Activated naive CD4-positive, alpha-beta T cell treated with anti-CD3 and anti-CD28 coated beads, Interleukin-2, amount 50 U/mL, for 24 hours (primary cell): ENCODE results near the gene HSPB8.

Experiments
- H3K27ac Mint-ChIP-seq: one replicate; pipeline ENCODE4 v1.8.0; 2021; ENCODE audit warnings: mild to moderate bottlenecking, mixed read lengths
- H3K27me3 Mint-ChIP-seq: one replicate; pipeline ENCODE4 v1.8.0; 2021; ENCODE audit warnings: mixed read lengths
- H3K36me3 Mint-ChIP-seq: one replicate; pipeline ENCODE4 v1.8.0; 2021; ENCODE audit warnings: mixed read lengths
- H3K4me1 Mint-ChIP-seq: one replicate; pipeline ENCODE4 v1.8.0; 2021; ENCODE audit warnings: mixed read lengths
- H3K4me3 Mint-ChIP-seq: one replicate; pipeline ENCODE4 v1.8.0; 2021; ENCODE audit warnings: mild to moderate bottlenecking, mixed read lengths
- H3K9me3 Mint-ChIP-seq: one replicate; pipeline ENCODE4 v1.8.0; 2021; ENCODE audit warnings: mixed read lengths

Gene HSPB8, protein sequence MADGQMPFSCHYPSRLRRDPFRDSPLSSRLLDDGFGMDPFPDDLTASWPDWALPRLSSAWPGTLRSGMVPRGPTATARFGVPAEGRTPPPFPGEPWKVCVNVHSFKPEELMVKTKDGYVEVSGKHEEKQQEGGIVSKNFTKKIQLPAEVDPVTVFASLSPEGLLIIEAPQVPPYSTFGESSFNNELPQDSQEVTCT

DNA sequence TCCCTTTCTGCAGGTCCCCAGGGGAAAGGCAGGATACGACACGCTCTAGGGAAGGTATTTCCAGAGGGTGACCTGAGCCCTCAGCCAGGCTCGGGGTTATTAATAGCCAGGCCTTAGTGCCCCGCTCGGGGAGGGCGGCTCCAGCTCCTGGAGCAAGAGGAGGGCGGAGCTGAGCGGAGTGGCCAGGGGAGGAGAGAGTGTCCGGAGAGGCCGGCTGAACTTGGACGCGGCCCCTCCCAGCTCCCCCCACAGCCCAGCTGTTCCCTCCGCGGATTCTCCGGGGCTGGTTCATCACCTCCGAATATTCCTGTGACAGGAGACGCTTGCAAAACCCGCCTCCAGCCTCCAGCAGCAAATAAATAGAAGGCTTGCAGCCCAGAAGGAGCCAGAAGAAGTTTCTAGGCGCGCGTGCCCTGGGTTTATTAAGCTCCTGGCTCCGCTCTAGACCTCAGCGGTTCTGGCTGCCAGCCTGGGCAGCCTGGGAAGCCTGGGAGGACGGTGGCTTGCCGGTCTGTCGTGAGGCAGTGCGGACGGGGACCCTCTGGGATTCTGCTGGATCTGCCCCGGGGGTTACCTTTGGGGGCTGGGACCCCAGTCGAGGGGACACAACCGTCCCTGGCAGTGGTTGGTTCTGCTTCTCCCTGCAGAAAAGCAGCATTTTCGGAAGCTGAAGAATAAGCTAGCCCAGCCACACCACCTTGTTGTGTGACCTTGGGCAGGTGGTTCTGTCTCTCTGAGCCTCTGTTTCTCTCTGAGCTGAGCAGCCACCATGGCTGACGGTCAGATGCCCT is at the start of gene HSPB8:
TSS of gene HSPB8 (plus strand) at position 388 of the 791 bp plus-strand sequence. CDS start at position 770, 382 bp downstream.
- H3K4me3 Mint-ChIP-seq, result no peak within 1 kb of the TSS
- H3K4me1 Mint-ChIP-seq, result no peaks in the 10 kb centered on the region
- peaks cover 14% of the 10 kb centered on the region for H3K27me3 Mint-ChIP-seq
- H3K9me3 Mint-ChIP-seq, result no peaks in the 10 kb centered on the region
- no peak within 1 kb of the TSS for H3K27ac Mint-ChIP-seq
- no peaks in the 10 kb centered on the region for H3K36me3 Mint-ChIP-seq

DNA sequence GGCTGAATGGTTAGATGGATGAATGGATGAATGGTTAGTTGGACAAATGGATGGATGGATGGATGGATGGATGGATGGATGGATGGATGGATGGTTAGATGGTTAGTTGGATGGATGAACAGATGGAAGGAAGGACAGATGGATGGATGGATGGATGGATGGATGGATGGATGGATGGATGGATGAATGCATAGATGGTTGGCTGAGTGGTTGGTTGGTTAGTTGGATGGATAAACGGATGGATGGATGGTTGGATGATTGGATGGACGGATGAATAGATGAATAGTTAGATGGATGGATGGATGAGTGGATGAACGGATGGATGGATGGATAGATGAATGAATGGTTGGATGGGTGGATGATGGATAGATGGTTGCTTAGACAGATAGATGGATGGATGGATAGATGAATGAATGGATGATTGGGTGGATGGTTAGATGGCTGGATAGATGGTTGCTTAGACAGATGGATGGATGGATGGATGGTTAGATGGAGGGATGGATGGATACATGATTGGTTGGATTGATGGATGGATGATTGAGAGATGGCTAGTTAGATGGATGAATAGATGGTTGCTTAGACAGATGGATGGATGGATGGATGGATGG is 48.8 kb upstream of the HSPB8 start:
- Mint-ChIP-seq H3K27ac (no peak overlapping the region), H3K36me3 (no peaks in the 10 kb centered on the region), H3K9me3 (peaks cover 7% of the 10 kb centered on the region), H3K4me1 (no peaks in the 10 kb centered on the region), H3K4me3 (no peak overlapping the region), H3K27me3 (peaks cover 1% of the 10 kb centered on the region)

DNA sequence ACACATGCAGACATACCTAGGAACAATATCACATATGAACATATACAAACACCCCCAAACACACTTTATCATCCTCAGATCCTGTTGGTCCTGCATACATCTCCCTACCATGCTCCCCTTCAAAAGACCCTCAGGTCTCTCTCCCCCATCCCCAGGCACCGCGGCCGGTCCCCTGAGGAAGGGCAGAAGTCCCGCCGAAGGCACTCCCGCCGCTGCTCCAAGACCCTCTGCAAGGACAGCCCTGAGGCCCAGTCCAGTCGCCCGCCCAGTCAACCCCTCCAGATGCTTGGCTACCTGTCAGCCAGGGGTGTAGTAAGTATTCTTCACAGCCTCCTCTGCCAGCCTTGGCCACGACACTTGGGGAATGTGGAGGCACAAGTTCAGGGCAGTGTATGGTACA is 48.2 kb upstream of the HSPB8 start:
- Mint-ChIP-seq H3K27ac (no peak overlapping the region), H3K4me1 (no peaks in the 10 kb centered on the region), H3K4me3 (no peak overlapping the region), H3K36me3 (no peaks in the 10 kb centered on the region), H3K9me3 (peaks cover 7% of the 10 kb centered on the region), H3K27me3 (peaks cover 1% of the 10 kb centered on the region)

DNA sequence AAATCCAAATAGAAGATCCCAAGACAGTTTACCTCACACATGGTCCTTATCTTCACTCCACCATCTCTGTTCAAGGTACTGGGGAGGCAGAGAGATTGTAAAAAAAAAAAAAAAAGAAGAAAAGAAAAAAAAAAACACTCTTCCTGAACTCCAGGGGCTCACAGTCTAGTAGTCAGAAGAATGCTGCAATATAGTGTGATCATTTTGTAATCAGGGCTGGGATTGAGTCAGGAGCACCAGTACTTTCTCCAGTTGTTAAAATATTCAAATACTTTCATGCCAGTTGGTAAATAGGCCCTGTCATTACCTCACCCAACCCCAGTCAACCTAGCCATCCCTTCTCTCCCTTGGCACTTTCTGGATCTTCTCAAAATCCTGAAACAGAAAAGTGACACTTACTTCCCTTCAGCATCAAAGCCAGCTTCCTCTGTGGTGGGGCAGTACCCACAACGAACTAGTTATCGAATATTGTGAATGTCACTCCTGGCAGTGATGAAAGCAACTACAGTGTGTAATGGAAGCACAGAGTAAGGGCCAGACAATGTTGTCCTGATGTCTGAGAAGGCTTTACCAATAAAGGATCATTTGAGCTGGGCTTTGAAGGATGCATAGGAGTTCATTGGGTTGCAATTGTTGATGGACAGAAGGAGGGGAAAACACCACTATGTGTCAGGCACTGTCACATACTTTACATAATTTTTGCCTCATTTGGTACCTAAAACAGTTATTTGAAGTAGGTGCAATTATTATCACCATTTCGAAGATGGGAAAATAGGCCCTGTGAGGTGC is 44.3 kb upstream of the HSPB8 start:
- Mint-ChIP-seq H3K4me3 (no peak overlapping the region), H3K27me3 (peaks cover 3% of the 10 kb centered on the region), H3K4me1 (no peaks in the 10 kb centered on the region), H3K36me3 (no peaks in the 10 kb centered on the region), H3K27ac (no peak overlapping the region), H3K9me3 (peaks cover 12% of the 10 kb centered on the region)

DNA sequence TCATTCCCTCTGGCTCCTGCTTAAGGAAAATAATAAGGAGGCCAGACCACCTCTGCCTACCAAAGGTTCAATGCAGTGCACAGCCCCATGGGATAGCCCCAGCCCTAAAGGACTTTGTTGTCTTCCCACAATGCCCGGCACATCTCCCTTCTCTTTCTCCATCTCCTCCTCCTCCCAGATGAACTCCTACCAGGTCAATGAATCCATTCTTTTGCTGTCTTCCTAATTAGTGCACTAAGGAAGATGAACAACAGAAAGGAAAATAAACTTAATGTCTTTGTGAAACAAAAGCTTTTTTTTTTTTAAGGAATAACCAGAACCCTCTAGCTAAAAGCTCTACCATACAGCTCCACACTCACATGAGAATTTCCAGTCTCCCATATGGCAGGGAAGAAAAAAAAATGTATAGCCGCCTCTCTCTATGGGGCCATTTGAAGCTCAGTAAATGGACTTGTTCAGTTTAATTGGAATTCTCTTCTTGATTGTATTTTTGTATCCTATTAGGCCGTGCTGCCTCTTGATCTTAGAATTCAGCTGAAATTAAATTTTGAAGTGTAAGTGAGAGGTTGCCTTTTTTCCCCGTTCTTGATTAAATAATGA is 41.8 kb upstream of the HSPB8 start:
- H3K4me1 Mint-ChIP-seq, result no peaks in the 10 kb centered on the region
- H3K27ac Mint-ChIP-seq, result no peak overlapping the region
- H3K4me3 Mint-ChIP-seq, result no peak overlapping the region
- H3K9me3 Mint-ChIP-seq, result peaks cover 7% of the 10 kb centered on the region
- H3K36me3 Mint-ChIP-seq, result no peaks in the 10 kb centered on the region
- peaks cover 2% of the 10 kb centered on the region for H3K27me3 Mint-ChIP-seq

DNA sequence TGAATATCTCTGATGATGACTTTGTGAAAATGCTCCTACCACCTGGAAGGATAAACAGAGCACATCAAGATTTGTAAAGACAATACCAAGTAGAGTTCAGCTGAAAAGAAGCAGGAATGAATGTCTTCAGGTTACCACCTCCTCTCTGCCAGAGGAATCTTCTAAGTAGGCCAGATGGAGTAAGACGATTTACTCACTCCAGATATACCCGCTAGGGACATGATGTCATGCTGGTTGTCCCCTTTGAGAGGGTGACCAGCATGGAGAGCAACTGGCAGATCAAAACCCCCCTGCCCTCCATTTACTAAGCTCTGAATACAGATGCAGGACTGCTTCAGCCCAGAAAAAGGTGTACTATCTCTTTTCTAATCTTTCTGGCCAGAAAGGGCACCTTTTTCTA is 39.3 kb upstream of the HSPB8 start:
- Mint-ChIP-seq H3K9me3 (peaks cover 7% of the 10 kb centered on the region), H3K4me1 (no peaks in the 10 kb centered on the region), H3K36me3 (no peaks in the 10 kb centered on the region), H3K27ac (no peak overlapping the region), H3K4me3 (no peak overlapping the region), H3K27me3 (peaks cover 5% of the 10 kb centered on the region)

DNA sequence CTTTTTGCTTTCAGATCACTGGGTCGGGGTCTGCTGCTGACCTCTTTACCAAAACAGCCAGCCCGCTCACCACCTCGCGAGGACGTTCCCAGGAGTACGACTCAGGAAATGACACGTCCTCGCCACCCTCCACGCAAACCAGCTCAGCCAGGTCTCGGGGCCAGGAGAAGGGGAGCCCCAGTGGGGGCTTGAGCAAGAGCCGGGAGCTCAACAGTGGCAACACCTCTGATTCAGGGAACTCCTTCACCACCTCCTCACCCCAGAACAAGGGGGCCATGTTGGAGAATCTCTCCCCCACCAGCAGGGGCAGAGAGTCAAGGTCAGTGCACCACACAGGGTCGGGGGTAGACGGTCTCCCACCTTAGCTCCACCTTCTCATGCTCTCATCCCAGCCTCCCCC is 33.4 kb upstream of the HSPB8 start:
- no peaks in the 10 kb centered on the region for H3K4me1 Mint-ChIP-seq
- peaks cover 9% of the 10 kb centered on the region for H3K27me3 Mint-ChIP-seq
- H3K4me3 Mint-ChIP-seq, result no peak overlapping the region
- no peaks in the 10 kb centered on the region for H3K36me3 Mint-ChIP-seq
- H3K9me3 Mint-ChIP-seq, result peaks cover 5% of the 10 kb centered on the region
- no peak overlapping the region for H3K27ac Mint-ChIP-seq

DNA sequence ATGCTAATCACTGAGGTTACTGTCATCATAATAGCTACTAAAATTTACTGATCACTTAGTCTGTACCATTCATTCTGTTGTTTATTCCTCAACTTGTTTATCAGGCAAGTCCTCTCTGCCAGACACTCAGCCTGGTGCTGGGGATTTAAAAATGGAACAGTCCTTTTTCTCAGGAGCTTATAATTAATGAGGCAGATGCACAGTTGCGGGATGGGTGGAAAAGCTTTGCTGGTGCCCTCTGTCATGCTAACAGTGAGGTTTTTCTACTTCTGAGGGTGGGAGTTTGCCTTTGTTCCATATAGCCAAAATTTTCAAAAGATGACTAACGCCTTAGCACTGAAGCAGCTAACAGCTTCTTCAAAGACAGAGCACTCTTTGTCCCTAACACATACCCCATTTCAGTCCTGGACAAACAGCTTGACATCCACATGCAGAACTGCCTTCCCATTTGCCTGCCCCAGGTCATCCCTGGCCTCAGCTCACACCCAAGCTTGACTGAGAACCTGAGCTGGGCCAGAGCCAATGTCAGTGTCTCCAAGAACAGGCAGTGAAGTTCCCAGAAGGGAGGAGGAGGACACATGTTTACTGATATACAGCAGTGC is 30.8 kb upstream of the HSPB8 start:
- Mint-ChIP-seq H3K27ac (no peak overlapping the region), H3K9me3 (peaks cover 5% of the 10 kb centered on the region), H3K27me3 (peaks cover 19% of the 10 kb centered on the region), H3K4me1 (no peaks in the 10 kb centered on the region), H3K4me3 (no peak overlapping the region), H3K36me3 (peaks cover 2% of the 10 kb centered on the region)

DNA sequence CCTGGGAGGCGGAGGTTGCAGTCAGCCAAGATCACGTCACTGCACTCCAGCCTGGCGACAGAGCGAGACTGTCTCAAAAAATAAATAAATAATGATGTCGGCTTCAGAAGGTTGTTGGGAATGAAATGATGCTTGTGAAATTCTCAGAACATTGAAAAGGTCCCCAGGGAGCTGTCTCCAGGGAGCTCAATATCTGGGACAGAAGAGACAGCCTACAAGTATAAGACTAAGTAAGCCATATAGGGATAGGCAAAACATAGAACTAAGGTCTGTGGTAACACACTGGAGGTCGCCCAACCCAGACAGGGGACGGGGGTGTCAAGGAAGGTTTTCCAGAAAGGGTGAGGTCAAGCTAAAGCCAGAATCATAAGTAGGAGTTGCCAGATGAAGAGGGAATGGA is 29.5 kb upstream of the HSPB8 start:
- H3K9me3 Mint-ChIP-seq, result peaks cover 5% of the 10 kb centered on the region
- peaks cover 20% of the 10 kb centered on the region for H3K27me3 Mint-ChIP-seq
- no peak overlapping the region for H3K27ac Mint-ChIP-seq
- H3K4me3 Mint-ChIP-seq, result no peak overlapping the region
- H3K4me1 Mint-ChIP-seq, result no peaks in the 10 kb centered on the region
- peaks cover 4% of the 10 kb centered on the region for H3K36me3 Mint-ChIP-seq

DNA sequence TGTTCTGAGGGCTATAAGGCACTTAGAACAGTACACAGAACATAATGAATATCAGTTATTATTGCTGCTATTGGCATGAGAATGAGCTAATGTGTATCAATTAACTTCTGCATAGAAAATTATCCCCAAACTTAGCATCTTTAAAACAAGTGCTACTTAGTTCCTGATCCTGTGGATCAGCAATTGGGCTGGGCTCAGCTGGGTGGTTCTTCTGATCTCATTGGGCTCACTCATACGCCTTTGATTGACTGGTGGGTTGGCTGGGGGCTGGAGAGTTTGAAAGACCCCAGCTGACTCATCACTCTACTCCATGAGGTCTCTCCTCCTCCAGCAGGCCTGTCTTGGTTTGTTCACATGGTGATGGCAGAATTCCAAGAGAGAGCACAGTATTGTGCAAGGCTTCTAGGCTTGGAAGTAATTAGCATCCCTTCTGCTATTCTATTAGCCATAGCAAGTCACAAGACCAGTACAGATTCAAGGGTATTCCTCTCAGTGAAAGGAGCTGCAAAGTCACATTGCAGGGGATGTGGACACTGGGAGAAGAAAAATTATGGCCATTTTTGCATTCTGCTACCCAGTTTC is 27.2 kb upstream of the HSPB8 start:
- peaks cover 12% of the 10 kb centered on the region for H3K27me3 Mint-ChIP-seq
- H3K4me1 Mint-ChIP-seq, result no peaks in the 10 kb centered on the region
- H3K27ac Mint-ChIP-seq, result no peak overlapping the region
- H3K36me3 Mint-ChIP-seq, result peaks cover 4% of the 10 kb centered on the region
- H3K4me3 Mint-ChIP-seq, result no peak overlapping the region
- peaks cover 3% of the 10 kb centered on the region for H3K9me3 Mint-ChIP-seq

DNA sequence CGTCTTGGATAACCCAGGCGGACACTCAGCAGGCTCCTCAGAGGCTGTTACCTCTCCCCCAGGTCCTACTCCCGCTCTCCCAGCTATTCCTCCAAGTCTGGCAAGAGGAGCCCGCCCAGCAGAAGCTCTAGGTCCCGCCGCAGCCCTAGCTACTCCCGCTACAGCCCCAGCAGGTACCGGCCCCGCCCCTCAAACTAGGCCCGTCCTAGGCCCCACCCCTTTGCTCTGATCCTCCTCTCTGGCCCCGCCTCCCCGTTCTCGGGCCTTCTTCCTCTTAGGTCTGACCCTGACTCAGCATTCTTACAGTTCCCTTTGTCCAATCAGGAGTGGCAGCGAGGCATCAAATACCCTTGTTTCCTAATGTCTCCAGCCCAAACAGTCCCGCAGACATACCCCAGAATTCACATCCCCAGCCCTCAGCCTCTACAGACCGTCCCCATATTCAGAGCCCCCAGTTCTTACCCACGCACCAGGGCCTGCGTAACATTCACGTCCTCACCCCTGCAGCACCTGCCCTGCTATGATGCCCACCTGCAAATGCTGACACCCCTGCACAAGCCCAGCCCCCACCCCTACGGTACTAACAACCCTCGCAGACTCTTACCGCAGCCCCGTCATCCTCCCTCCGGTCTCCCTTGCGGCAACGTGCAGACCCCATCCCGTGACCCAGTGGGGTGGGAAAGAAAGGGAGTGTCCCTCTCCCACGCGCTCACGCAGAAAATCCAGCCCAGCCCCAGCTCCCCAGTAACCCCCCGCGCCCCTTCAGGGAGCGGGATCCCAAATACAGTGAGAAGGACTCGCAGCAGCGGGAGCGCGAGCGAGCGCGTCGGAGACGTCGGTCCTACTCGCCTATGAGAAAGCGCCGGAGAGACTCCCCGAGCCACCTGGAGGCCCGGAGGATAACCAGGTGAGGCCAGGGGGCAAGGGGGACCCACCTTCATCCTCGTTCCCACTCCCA is 25.0 kb upstream of the HSPB8 start:
- H3K27ac Mint-ChIP-seq, result no peak overlapping the region

DNA sequence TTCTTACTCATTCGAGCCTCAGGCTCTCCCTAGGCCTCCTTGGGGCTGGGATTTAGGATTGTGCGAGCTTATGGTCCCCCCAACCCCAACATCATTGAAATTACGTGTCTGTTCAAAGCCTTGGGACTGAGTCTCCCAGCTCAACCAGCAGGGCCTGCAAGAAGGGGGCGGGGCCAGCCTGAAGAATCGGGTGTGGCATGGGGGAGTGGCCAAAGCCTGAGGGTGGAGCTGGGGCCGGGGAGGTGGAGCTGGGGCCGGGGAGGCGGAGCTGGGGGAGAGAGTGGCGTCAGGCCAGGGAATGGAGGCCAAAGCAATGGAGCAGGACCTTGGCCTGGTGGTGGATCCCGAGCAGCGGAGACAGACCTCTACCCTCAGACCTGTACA is 24.3 kb upstream of the HSPB8 start:
- Mint-ChIP-seq H3K9me3 (peaks cover 3% of the 10 kb centered on the region), H3K27ac (no peak overlapping the region), H3K4me1 (no peaks in the 10 kb centered on the region), H3K4me3 (no peak overlapping the region), H3K36me3 (peaks cover 4% of the 10 kb centered on the region), H3K27me3 (peaks cover 14% of the 10 kb centered on the region)

More for the DNA sequence above, 25.0 kb upstream of the HSPB8 start:
- Mint-ChIP-seq H3K36me3 (peaks cover 4% of the 10 kb centered on the region), H3K9me3 (peaks cover 3% of the 10 kb centered on the region), H3K27me3 (peaks cover 14% of the 10 kb centered on the region), H3K4me1 (no peaks in the 10 kb centered on the region), H3K4me3 (no peak overlapping the region)

DNA sequence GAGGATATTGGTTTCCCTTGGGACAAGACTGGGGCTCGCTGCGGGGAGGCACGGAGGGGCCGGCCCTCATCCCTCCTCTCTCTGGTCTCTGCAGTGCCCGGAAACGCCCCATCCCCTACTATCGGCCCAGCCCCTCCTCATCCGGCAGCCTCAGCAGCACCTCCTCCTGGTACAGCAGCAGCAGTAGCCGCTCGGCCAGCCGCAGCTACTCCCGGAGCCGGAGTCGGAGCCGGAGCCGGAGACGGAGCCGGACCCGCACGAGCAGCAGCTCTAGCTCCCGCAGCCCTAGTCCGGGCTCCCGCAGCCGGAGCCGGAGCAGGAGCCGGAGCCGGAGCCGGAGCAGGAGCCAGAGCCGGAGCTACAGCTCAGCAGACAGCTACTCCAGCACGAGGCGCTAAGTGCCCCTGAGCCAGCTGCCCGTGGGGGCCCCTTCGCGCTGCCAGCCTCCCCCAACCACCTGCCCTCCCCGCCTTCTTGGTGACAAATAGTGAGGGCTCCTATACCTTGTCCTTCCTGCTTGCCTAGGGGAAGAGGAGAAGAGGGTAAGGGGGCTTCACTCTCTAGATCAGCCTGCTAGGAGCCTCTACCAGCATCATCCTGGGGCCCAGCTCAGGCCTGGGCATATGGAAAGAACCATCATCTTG is 22.2 kb upstream of the HSPB8 start:
- H3K4me3 Mint-ChIP-seq, result no peak overlapping the region
- H3K27me3 Mint-ChIP-seq, result peaks cover 14% of the 10 kb centered on the region
- H3K36me3 Mint-ChIP-seq, result peaks cover 4% of the 10 kb centered on the region
- peaks cover 3% of the 10 kb centered on the region for H3K9me3 Mint-ChIP-seq
- H3K27ac Mint-ChIP-seq, result no peak overlapping the region
- no peaks in the 10 kb centered on the region for H3K4me1 Mint-ChIP-seq
